Gastroesophageal sphincter (tissue), 3 donors: Measurements from ENCODE around the gene GZMA.

Source experiments
- CTCF ChIP-seq, 4 experiments: fragments of 200-600 bp in 2 of 4; fragments of 450-650 bp in 2 of 4; sonication (generic) in 1 of 4; IDR thresholded peaks; one replicate each; pipeline ENCODE4 v1.5.1; 2017 to 2019; ENCODE audit warnings: antibody characterized with exemption in 4 of 4, mild to moderate bottlenecking in 2 of 4, moderate library complexity in 2 of 4
- POLR2A ChIP-seq, 2 donors: fragments of 450-650 bp; IDR thresholded peaks; one replicate each; pipeline ENCODE4 v1.6.1; 2017; ENCODE audit warnings: antibody characterized with exemption in 2 of 2, mild to moderate bottlenecking in 2 of 2, moderate library complexity in 1 of 2
- POLR2AphosphoS5 ChIP-seq: sonication (generic); formaldehyde crosslinking; IDR thresholded peaks from one replicate; pipeline ENCODE4 v1.6.1; 2017; ENCODE audit warnings: antibody characterized with exemption

GRCh38 chr5:55070968-55071367, 31.5 kb upstream of the GZMA start:
- TF ChIP-seq CTCF (IDR thresholded peaks at IDR 0.05) (no peak), POLR2A (IDR thresholded peaks at IDR 0.05) (no peak), POLR2AphosphoS5 (no peak)
